CD8-positive, alpha-beta memory T cell (primary cell): ENCODE data around the gene LDHB. TPM values are rescaled to one million over a fixed set of nuclear protein-coding genes. Genes with fewer than 3 reads are reported as not detected.
"Not testable (repeated sequence)": the region's sequence is repeated elsewhere in the genome, so short reads cannot be mapped to it uniquely, and the experiment has no call there.

Experiments used
- CTCF ChIA-PET: fragments of 350-600 bp; sonication (Branson Sonifier 250); formaldehyde crosslinking; loops from one replicate; lab custom pipeline; 2021; ENCODE audit warnings: antibody characterized with exemption; lab: Charles Lee
- POLR2A ChIA-PET: fragments of 350-600 bp; sonication (Branson Sonifier 250); formaldehyde crosslinking; loops from one replicate; lab custom pipeline; 2021; ENCODE audit warnings: antibody characterized with exemption; lab: Charles Lee
- DNase-seq, 5 donors: peaks; one replicate each; pipeline versions ENCODE4 v3.0.0 to v3.0.0-alpha.2; 2020 to 2022; ENCODE audit warnings: mixed read lengths in 1 of 5
- H3K27ac ChIP-seq: one replicate; pipeline ENCODE4 v1.7.0; 2013; ENCODE audit warnings: low read depth, mild to moderate bottlenecking, low read length, moderate library complexity
- H3K27me3 ChIP-seq: 2 replicates; pipeline ENCODE4 v1.7.0; 2013; ENCODE audit warnings: low read length, mild to moderate bottlenecking; ENCODE audit not compliant: insufficient read depth, poor library complexity, severe bottlenecking
- H3K36me3 ChIP-seq: 2 replicates; pipeline ENCODE4 v1.7.0; 2013; ENCODE audit warnings: mild to moderate bottlenecking, low read length, moderate library complexity; ENCODE audit not compliant: insufficient read depth
- H3K4me1 ChIP-seq: 2 replicates; pipeline ENCODE4 v1.7.0; 2013; ENCODE audit warnings: mild to moderate bottlenecking, low read length, moderate library complexity; ENCODE audit not compliant: insufficient read depth
- H3K4me3 ChIP-seq: 2 replicates; pipeline ENCODE4 v1.7.0; 2013; ENCODE audit warnings: mild to moderate bottlenecking, low read length
- H3K9me3 ChIP-seq: 2 replicates; pipeline ENCODE4 v1.7.0; 2013; ENCODE audit warnings: mild to moderate bottlenecking, low read length
- H3K27ac Mint-ChIP-seq, 8 donors: one replicate each; pipeline ENCODE4 v1.8.0; 2020 to 2021; ENCODE audit warnings: mixed read lengths in 8 of 8, mild to moderate bottlenecking in 6 of 8, inconsistent platforms in 3 of 8, moderate library complexity in 3 of 8
- H3K27me3 Mint-ChIP-seq, 2 donors: one replicate each; pipeline ENCODE4 v1.8.0; 2020 to 2021; ENCODE audit warnings: mixed read lengths in 2 of 2, mild to moderate bottlenecking in 1 of 2, moderate library complexity in 1 of 2
- H3K36me3 Mint-ChIP-seq, 3 donors: one replicate each; pipeline ENCODE4 v1.8.0; 2020 to 2021; ENCODE audit warnings: mixed read lengths in 3 of 3, inconsistent platforms in 1 of 3, mild to moderate bottlenecking in 1 of 3
- H3K4me1 Mint-ChIP-seq, 3 donors: one replicate each; pipeline ENCODE4 v1.8.0; 2020 to 2021; ENCODE audit warnings: mixed read lengths in 3 of 3, inconsistent platforms in 1 of 3, mild to moderate bottlenecking in 1 of 3
- H3K4me3 Mint-ChIP-seq, 7 donors: one replicate each; pipeline ENCODE4 v1.8.0; 2020 to 2021; ENCODE audit warnings: mixed read lengths in 7 of 7, mild to moderate bottlenecking in 6 of 7, moderate library complexity in 4 of 7, inconsistent platforms in 2 of 7
- H3K9me3 Mint-ChIP-seq, 5 donors: one replicate each; pipeline ENCODE4 v1.8.0; 2020 to 2022; ENCODE audit warnings: mixed read lengths in 5 of 5, mild to moderate bottlenecking in 3 of 5, moderate library complexity in 2 of 5, inconsistent platforms in 1 of 5
- polyA plus RNA-seq: library from polyadenylated mRNA; unstranded; fragments of 300-500 nt; fragmentation: Illumina TruSeq; gene quantifications from one replicate; pipeline ENCODE4 v1.2.3, GENCODE V29; 2021
- total RNA-seq, 2 experiments: library from RNA; stranded (reverse); gene quantifications; one replicate each; pipeline ENCODE4 v1.2.3, GENCODE V29; 2021

The LDHB gene
- total and polyA plus RNA-seq, 3 experiments from 2014 or later: 1,224 to 1,721 (median 1,700) TPM

GRCh38 chr12:21661396-21662093, 3.9 kb upstream of the LDHB start:
- Mint-ChIP-seq H3K27me3 (peaks cover 6 to 15% of the 10 kb centered on the region in 2 donors), H3K36me3 (peaks cover 0 to 15% (median 0%) of the 10 kb centered on the region in 3 donors), H3K4me1 (peaks cover 18 to 28% (median 20%) of the 10 kb centered on the region in 3 donors)
- H3K9me3 Mint-ChIP-seq, H3K4me3 ChIP-seq, H3K27me3 ChIP-seq, H3K4me3 Mint-ChIP-seq, H3K9me3 ChIP-seq, POLR2A ChIA-PET, H3K27ac ChIP-seq, H3K36me3 ChIP-seq, H3K27ac Mint-ChIP-seq, DNase-seq: not testable (repeated sequence)
- H3K4me1 ChIP-seq: peaks cover 11% of the 10 kb centered on the region
- CTCF ChIA-PET: interaction anchor here (1.5 to 1.7 kb wide), 2 partner anchors 14 to 18 kb away, joined by 3 to 5 read pairs; no protein-coding TSS in a partner anchor

- peak overlapping the region in 2 of 7 donors; percentile 95 to 99 for H3K4me3 Mint-ChIP-seq
- no peak overlapping the region for H3K27ac ChIP-seq
- POLR2A ChIA-PET: no interaction called here
Observed at GRCh38 chr12:21659383-21659782, 1.7 kb upstream of the LDHB start.

GRCh38 chr12:21656905-21657325, 727 bp downstream of the LDHB start:
- Mint-ChIP-seq H3K27ac (peak overlapping the region; percentile 90 to 99 (median 96)), H3K9me3 (no peaks in the 10 kb centered on the region), H3K4me3 (peak overlapping the region; percentile 92 to 99 (median 96)), H3K36me3 (peaks cover 5 to 53% (median 13%) of the 10 kb centered on the region in 3 donors), H3K27me3 (no peaks in the 10 kb centered on the region), H3K4me1 (peaks cover 59 to 74% (median 66%) of the 10 kb centered on the region in 3 donors)
- Histone ChIP-seq H3K27ac (peak overlapping the region; percentile 78), H3K27me3 (no peaks in the 10 kb centered on the region), H3K4me3 (peak overlapping the region; percentile 91), H3K9me3 (no peaks in the 10 kb centered on the region), H3K4me1 (peaks cover 45% of the 10 kb centered on the region), H3K36me3 (peaks cover 24% of the 10 kb centered on the region)
- ChIA-PET CTCF (interaction anchor here (1.1 to 2.9 kb wide), 8 partner anchors 9 to 170 kb away, joined by 3 to 25 read pairs (median 6); partner anchors contain the start of genes GOLT1B and RECQL), POLR2A (interaction anchor here (0.9 to 2.2 kb wide), 11 partner anchors 8 to 888 kb away, joined by 3 to 32 read pairs (median 4); partner anchors contain the start of genes C2CD5, GOLT1B, PYROXD1 and RECQL)
- DNase-seq: peak in 4 of 5 donors; percentile 10 to 61 (median 36)

More at GRCh38 chr12:21659383-21659782, 1.7 kb upstream of the LDHB start:
- H3K36me3 ChIP-seq: peaks cover 2% of the 10 kb centered on the region
- CTCF ChIA-PET: interaction anchor here (1.0 to 2.9 kb wide), 2 partner anchors 12 to 21 kb away, joined by 5 to 11 read pairs; no protein-coding TSS in a partner anchor
- H3K27me3 Mint-ChIP-seq: peaks cover 2 to 5% of the 10 kb centered on the region in 2 donors
- peak overlapping the region in 3 of 8 donors; percentile 25 to 90 (median 46) for H3K27ac Mint-ChIP-seq
- H3K9me3 Mint-ChIP-seq: no peaks in the 10 kb centered on the region
- no peak for DNase-seq
- no peaks in the 10 kb centered on the region for H3K9me3 ChIP-seq
- peaks cover 0 to 30% (median 3%) of the 10 kb centered on the region in 3 donors for H3K36me3 Mint-ChIP-seq
- H3K4me1 Mint-ChIP-seq: peaks cover 39 to 49% (median 42%) of the 10 kb centered on the region in 3 donors
- no peak overlapping the region for H3K4me3 ChIP-seq
- no peaks in the 10 kb centered on the region for H3K27me3 ChIP-seq
- H3K4me1 ChIP-seq: peaks cover 23% of the 10 kb centered on the region

- Mint-ChIP-seq H3K27me3 (no peaks in the 10 kb centered on the region), H3K9me3 (no peaks in the 10 kb centered on the region), H3K4me3 (peak overlapping the region; percentile 92 to 99 (median 96)), H3K36me3 (peaks cover 5 to 67% (median 16%) of the 10 kb centered on the region in 3 donors), H3K27ac (peak overlapping the region; percentile 36 to 98 (median 66)), H3K4me1 (peaks cover 72 to 87% (median 79%) of the 10 kb centered on the region in 3 donors)
- H3K36me3 ChIP-seq: peaks cover 36% of the 10 kb centered on the region
- DNase-seq: no peak
- H3K4me3 ChIP-seq: peak overlapping the region; percentile 91
- CTCF ChIA-PET: interaction anchor here (0.9 kb wide), 1 partner anchor 23 kb away, joined by 3 read pairs; no protein-coding TSS in a partner anchor
- POLR2A ChIA-PET: no interaction called here
- H3K4me1 ChIP-seq: peaks cover 58% of the 10 kb centered on the region
- H3K9me3 ChIP-seq: no peaks in the 10 kb centered on the region
- H3K27ac ChIP-seq: peak overlapping the region; percentile 5
- H3K27me3 ChIP-seq: no peaks in the 10 kb centered on the region
Observed at GRCh38 chr12:21655591-21655990, 2.1 kb downstream of the LDHB start.

- H3K36me3 ChIP-seq: peaks cover 56% of the 10 kb centered on the region
- peaks cover 74 to 97% (median 94%) of the 10 kb centered on the region in 3 donors for H3K4me1 Mint-ChIP-seq
- no peaks in the 10 kb centered on the region for H3K9me3 ChIP-seq
- H3K27ac ChIP-seq: no peak overlapping the region
- no peaks in the 10 kb centered on the region for H3K27me3 Mint-ChIP-seq
- ChIA-PET POLR2A (no interaction called here), CTCF (interaction anchor here (0.8 to 4.7 kb wide), 4 partner anchors 13 to 150 kb away, joined by 3 to 20 read pairs (median 4); partner anchors contain the start of genes GOLT1B and RECQL)
- H3K4me3 ChIP-seq: no peak overlapping the region
- H3K36me3 Mint-ChIP-seq: peaks cover 8 to 87% (median 28%) of the 10 kb centered on the region in 3 donors
- H3K9me3 Mint-ChIP-seq: no peaks in the 10 kb centered on the region
- H3K27me3 ChIP-seq: no peaks in the 10 kb centered on the region
- H3K4me1 ChIP-seq: peaks cover 71% of the 10 kb centered on the region
- H3K27ac Mint-ChIP-seq: peak overlapping the region in 2 of 8 donors; percentile 27 to 48
- H3K4me3 Mint-ChIP-seq: no peak overlapping the region
- no peak for DNase-seq
Observed at GRCh38 chr12:21651821-21652220, 5.8 kb downstream of the LDHB start.

GRCh38 chr12:21650997-21651396, 6.6 kb downstream of the LDHB start:
- ChIA-PET CTCF (interaction anchor here (4.7 kb wide), 1 partner anchor 30 kb away, joined by 20 read pairs; no protein-coding TSS in a partner anchor), POLR2A (no interaction called here)
- no peak overlapping the region for H3K27ac ChIP-seq
- Mint-ChIP-seq H3K27me3 (no peaks in the 10 kb centered on the region), H3K9me3 (no peaks in the 10 kb centered on the region), H3K36me3 (peaks cover 11 to 90% (median 30%) of the 10 kb centered on the region in 3 donors), H3K4me3 (peak overlapping the region in 4 of 7 donors; percentile 2 to 66 (median 13)), H3K27ac (peak overlapping the region in 7 of 8 donors; percentile 7 to 84 (median 27)), H3K4me1 (peaks cover 72 to 97% (median 93%) of the 10 kb centered on the region in 3 donors)
- peaks cover 62% of the 10 kb centered on the region for H3K36me3 ChIP-seq
- H3K27me3 ChIP-seq: no peaks in the 10 kb centered on the region
- peak overlapping the region; percentile 20 for H3K4me3 ChIP-seq
- DNase-seq: no peak
- no peaks in the 10 kb centered on the region for H3K9me3 ChIP-seq
- H3K4me1 ChIP-seq: peaks cover 77% of the 10 kb centered on the region

GRCh38 chr12:21649034-21649433, 8.6 kb downstream of the LDHB start:
- peaks cover 20 to 93% (median 33%) of the 10 kb centered on the region in 3 donors for H3K36me3 Mint-ChIP-seq
- CTCF ChIA-PET: interaction anchor here (1.0 to 3.1 kb wide), 3 partner anchors 9 to 32 kb away, joined by 4 to 11 read pairs (median 7); partner anchors contain the start of gene LDHB
- peaks cover 65 to 94% (median 92%) of the 10 kb centered on the region in 3 donors for H3K4me1 Mint-ChIP-seq
- no peak overlapping the region for H3K4me3 Mint-ChIP-seq
- H3K27me3 Mint-ChIP-seq: no peaks in the 10 kb centered on the region
- H3K9me3 Mint-ChIP-seq: no peaks in the 10 kb centered on the region
- peak overlapping the region in 2 of 8 donors; percentile 8 to 17 for H3K27ac Mint-ChIP-seq
- peaks cover 62% of the 10 kb centered on the region for H3K36me3 ChIP-seq
- no peak for DNase-seq
- no peaks in the 10 kb centered on the region for H3K27me3 ChIP-seq
- H3K9me3 ChIP-seq: no peaks in the 10 kb centered on the region
- H3K4me1 ChIP-seq: peaks cover 73% of the 10 kb centered on the region
- no peak overlapping the region for H3K27ac ChIP-seq
- POLR2A ChIA-PET: interaction anchor here (1.5 kb wide), 1 partner anchor 8 kb away, joined by 5 read pairs; the partner anchor contains the start of gene LDHB
- H3K4me3 ChIP-seq: no peak overlapping the region
